ENCODE data around the gene VAT1L. TPM values are rescaled to one million over a fixed set of nuclear protein-coding genes. Genes with fewer than 3 reads are reported as not detected.

Gene VAT1L
- total and polyA plus RNA-seq, 10 of the 15 experiments (the other 5 are each of a cell fraction or from before 2014, with no cell fraction given), result 0.06 to 0.18 (median 0.10) TPM; not detected in 5

DNA sequence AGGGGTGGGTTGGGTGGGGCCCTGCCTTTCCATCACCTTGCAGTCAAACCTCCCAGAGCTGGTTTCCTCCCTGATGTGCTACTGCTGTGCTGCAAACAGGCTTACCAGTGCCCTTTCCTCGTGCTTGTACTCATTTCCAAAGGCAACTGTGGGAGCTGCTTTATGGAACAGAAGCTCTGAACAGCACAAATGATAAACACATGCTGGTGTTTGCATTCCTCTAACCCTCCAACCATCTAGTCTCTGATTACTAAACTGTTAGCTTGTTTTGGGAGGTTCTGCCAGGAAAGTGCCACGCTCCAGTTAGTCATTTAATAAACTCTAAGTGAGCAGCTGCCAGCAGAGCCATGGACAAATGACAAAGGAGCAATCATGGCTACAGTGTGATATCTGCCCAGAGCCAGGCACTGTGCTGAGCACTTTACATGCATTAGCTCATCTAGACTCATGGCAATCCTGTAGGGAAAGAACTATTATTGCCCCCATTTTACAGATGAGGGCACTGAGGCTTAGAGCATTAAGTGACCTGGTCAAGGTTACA is 110.4 kb downstream of the VAT1L start (continued):
- TF ChIP-seq NRF1 (conservative IDR thresholded peaks at IDR 0.05; ENCODE audit: low read depth, low read length) (no peak), SIX5 (IDR thresholded peaks at IDR 0.05; ENCODE audit: low read depth, low read length, severe bottlenecking) (no peak), CBX3 (IDR thresholded peaks at IDR 0.05; ENCODE audit: borderline replicate concordance, low read depth) (no peak), SPI1 (IDR thresholded peaks at IDR 0.05; ENCODE audit: borderline replicate concordance, insufficient read depth, low read depth, low read length) (no peak), IKZF1 (conservative IDR thresholded peaks at IDR 0.05) (no peak)
- TF ChIP-seq, protein P1, sequence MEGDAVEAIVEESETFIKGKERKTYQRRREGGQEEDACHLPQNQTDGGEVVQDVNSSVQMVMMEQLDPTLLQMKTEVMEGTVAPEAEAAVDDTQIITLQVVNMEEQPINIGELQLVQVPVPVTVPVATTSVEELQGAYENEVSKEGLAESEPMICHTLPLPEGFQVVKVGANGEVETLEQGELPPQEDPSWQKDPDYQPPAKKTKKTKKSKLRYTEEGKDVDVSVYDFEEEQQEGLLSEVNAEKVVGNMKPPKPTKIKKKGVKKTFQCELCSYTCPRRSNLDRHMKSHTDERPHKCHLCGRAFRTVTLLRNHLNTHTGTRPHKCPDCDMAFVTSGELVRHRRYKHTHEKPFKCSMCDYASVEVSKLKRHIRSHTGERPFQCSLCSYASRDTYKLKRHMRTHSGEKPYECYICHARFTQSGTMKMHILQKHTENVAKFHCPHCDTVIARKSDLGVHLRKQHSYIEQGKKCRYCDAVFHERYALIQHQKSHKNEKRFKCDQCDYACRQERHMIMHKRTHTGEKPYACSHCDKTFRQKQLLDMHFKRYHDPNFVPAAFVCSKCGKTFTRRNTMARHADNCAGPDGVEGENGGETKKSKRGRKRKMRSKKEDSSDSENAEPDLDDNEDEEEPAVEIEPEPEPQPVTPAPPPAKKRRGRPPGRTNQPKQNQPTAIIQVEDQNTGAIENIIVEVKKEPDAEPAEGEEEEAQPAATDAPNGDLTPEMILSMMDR (IDR thresholded peaks at IDR 0.05 in 2 of 3, conservative IDR thresholded peaks at IDR 0.05 in 1 of 3; ENCODE audit: control insufficient read depth in 2 of 3, extremely low read depth in 1 of 3, insufficient read depth in 1 of 3, low read depth in 3 of 3, low read length in 3 of 3), result no peak

GRCh38 chr16:77899416-77899815 is 111.1 kb downstream of the VAT1L start:
- POLR2A ChIA-PET, result no interaction called here
- SMC1A ChIA-PET (ENCODE audit: uncharacterized antibody, unreplicated experiment), result no interaction called here
- ATAC-seq (no peak), DNase-seq (ENCODE audit: low read depth, low spot score) (no peak), FAIRE-seq (no peak)
- Histone ChIP-seq H3K36me3 (ENCODE audit: control insufficient read depth in 2 of 2, insufficient read depth in 2 of 2, low read length in 1 of 2) (no peaks in the 10 kb centered on the region), H3K27ac (ENCODE audit: control insufficient read depth, insufficient read depth) (no peak overlapping the region), H3K4me1 (ENCODE audit: control insufficient read depth, insufficient read depth, low read length) (no peaks in the 10 kb centered on the region), H4K20me1 (ENCODE audit: control insufficient read depth, insufficient read depth) (no peaks in the 10 kb centered on the region), H2AFZ (ENCODE audit: control insufficient read depth, low read depth, low read length) (no peak overlapping the region), H3K9ac (ENCODE audit: control insufficient read depth, insufficient read depth, low read length) (no peak overlapping the region), H3K27me3 (replicated peaks in 1 of 2; ENCODE audit: control insufficient read depth in 2 of 2, insufficient read depth in 2 of 2, low read length in 1 of 2) (no peaks in the 10 kb centered on the region; a peak in 1 of 4 replicates), H3K4me2 (ENCODE audit: control insufficient read depth, insufficient read depth) (no peak overlapping the region), H3K4me3 (no peak overlapping the region), H3K9me3 (replicated peaks; ENCODE audit: control insufficient read depth, insufficient read depth, low read length) (no peaks in the 10 kb centered on the region), H3K79me2 (ENCODE audit: control insufficient read depth, insufficient read depth, low read length) (no peaks in the 10 kb centered on the region)
- RAD21 ChIA-PET (ENCODE audit: unreplicated experiment), result no interaction called here
- intact Hi-C loops (cut with micrococcal nuclease; ENCODE audit: unreplicated experiment), result no loop called here
- TF ChIP-seq, protein P2, sequence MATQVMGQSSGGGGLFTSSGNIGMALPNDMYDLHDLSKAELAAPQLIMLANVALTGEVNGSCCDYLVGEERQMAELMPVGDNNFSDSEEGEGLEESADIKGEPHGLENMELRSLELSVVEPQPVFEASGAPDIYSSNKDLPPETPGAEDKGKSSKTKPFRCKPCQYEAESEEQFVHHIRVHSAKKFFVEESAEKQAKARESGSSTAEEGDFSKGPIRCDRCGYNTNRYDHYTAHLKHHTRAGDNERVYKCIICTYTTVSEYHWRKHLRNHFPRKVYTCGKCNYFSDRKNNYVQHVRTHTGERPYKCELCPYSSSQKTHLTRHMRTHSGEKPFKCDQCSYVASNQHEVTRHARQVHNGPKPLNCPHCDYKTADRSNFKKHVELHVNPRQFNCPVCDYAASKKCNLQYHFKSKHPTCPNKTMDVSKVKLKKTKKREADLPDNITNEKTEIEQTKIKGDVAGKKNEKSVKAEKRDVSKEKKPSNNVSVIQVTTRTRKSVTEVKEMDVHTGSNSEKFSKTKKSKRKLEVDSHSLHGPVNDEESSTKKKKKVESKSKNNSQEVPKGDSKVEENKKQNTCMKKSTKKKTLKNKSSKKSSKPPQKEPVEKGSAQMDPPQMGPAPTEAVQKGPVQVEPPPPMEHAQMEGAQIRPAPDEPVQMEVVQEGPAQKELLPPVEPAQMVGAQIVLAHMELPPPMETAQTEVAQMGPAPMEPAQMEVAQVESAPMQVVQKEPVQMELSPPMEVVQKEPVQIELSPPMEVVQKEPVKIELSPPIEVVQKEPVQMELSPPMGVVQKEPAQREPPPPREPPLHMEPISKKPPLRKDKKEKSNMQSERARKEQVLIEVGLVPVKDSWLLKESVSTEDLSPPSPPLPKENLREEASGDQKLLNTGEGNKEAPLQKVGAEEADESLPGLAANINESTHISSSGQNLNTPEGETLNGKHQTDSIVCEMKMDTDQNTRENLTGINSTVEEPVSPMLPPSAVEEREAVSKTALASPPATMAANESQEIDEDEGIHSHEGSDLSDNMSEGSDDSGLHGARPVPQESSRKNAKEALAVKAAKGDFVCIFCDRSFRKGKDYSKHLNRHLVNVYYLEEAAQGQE (IDR thresholded peaks at IDR 0.05; ENCODE audit: low read depth, low read length), result no peak
- WGBS (ENCODE audit: insufficient coverage, insufficient replicate concordance, low lambda C conversion rate, missing lambda C conversion rate), result 63% methylated on average over 3 of the region's 3 CpGs
- no TSS peak for BruUV-seq (replicated peaks)
- in situ Hi-C loops (cut with MboI), result no loop called here
- CTCF ChIA-PET, result no interaction called here
